NCI-H446 (cell line): ENCODE data around the gene ZKSCAN1.
"Not testable (repeated sequence)": the region's sequence is repeated elsewhere in the genome, so short reads cannot be mapped to it uniquely, and the experiment has no call there.

Experiments
- DNase-seq, 2 experiments: peaks; one replicate each; lab custom pipeline; 2025; lab: John Stamatoyannopoulos, UW

Gene ZKSCAN1

DNA sequence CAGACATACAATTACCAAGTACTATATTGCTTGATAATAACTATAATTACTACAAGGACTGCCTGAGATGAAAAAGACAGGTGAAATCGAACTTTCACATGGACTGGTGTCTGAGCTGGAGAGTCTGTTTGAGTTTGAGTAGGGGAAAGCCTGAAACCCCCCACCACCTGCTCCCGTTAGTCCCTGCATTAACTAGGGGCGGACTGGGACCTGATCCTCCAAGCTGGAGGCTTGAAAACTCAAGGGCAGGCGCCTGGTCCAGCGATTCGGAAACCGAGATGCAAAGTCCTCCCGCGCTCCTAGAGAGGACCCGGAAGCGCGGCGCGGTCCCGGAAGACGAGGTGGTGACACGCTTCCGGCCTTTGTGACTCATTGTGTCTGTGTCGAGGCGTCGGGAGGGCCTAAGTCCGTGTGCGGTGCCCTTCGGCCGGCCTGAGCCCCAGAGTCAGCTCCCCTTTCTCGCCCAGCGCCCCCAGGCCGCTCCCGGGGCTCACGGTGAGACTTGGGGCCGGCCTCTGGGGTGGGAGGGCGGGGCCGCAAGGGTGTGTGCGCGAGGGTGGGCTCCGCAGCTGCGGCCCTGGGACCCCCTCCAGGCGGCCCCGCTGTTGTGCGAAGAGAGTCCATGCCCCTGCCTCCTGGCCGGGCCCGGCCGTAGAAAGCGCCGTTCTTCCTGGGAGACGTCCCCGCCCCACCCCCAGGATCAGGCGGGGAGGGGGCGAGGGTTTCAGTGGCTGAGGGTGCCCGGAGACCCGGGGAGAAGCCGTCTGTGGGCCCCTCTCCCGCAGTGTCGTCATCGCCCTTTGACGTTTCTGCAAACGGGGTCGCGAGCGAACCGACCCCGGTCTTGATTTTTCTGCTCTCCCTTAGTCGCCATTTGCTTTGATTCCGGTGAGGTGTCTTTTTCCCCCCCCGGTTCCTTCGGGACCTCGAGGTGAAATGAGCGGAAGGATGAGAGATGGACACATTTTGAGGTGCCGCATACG lies at the start of gene ZKSCAN1:
Gene ZKSCAN1 (plus strand): TSS at position 365 of the 983 bp plus-strand sequence. CDS start 7,911 bp downstream, outside the sequence.
- DNase-seq, result peak; percentile 83 to 92

DNA sequence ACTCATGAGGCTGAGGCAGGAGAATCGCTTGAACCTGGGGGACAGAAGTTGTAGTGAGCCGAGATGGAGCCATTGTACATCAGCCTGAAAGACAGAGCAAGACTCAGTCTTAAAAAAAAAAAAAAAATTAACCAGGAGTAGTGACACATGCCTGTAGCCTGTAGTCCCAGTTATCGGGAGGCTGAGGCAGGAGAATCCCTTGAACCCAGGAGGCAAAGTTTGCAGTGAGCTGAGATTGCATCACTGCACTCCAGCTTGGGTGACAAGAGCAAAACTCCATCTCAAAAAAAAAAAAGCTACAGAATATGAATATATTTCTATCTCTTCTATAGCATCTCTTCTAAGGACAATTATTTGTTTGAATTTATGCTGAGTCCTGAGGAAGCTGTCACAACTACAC lies 46.1 kb upstream of the ZKSCAN1 start:
- no peak for DNase-seq

DNA sequence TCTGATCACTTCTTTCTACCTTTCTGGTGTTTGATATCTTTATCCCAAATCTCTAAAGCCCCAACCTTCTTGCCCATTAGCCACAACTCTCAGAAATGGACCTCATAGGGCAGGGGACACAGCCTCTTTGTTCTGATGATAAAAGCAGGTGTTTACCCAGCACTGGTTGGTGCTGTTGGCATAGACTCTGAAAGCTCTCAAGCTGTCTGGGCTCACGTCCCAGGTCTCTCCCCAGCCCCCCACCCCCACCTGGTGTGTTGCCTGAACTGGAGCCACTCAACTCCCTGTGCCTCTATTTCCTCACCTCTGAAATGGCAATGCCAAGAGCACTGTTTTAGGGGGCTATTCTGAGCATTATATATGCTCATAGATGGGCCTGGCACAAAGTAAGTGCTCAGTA lies 45.6 kb upstream of the ZKSCAN1 start:
- not testable (repeated sequence) for DNase-seq

DNA sequence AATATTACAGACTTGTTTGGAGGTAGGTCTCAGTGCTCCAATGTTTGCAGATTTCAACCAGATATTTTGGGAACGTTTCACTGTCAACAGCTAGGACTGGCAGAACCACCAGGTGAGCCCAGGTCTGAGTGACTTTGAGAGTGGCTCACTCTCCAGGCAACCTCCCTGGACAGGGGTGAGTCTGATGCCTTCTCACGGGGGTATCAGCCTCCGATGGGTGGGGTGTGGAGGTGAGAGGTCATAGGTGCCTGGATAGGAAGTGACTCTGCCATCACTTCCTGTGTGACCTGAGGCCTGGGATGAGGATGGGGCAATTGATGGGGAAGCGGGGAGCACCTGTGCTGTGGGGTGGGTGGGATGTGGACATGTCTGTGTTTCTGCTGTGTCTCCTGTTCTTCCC lies 44.2 kb upstream of the ZKSCAN1 start:
- no peak for DNase-seq

DNA sequence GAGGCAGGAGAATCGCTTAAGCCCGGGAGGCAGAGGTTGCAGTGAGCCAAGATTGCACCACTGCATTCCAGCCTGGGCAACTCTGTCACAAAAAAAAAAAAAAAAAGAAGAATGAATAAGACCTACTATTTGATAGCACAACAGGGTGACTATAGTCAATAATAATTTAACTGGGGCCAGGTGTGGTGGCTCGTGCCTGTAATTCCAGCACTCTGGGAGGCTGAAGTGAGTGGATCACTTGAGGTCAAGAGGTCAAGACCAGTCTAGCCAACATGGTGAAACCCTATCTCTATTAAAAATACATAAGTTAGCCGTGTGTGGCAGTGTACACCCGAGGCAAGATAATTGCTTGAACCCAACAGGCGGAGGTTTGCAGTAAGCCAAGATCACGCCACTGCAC lies 41.6 kb upstream of the ZKSCAN1 start:
- DNase-seq, result not testable (repeated sequence)

DNA sequence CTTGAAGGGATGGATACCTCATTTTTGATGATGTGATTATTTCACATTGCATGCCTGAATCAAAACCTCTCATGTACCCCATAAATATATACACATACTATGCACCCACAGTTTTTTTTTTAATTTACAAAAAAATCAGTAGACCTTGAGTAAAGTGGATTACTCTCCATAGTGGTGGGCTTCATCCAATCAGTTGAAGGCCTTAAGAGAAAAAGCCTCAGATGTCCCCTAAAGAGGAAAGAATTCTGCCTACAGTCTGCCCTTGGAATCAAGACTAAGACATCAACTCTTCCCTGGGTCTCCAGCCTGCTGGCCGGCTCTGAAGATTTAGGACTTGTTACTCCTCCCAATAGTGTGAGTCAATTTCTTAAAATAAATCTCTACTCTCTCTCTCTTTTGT lies 40.7 kb upstream of the ZKSCAN1 start:
- no peak for DNase-seq

DNA sequence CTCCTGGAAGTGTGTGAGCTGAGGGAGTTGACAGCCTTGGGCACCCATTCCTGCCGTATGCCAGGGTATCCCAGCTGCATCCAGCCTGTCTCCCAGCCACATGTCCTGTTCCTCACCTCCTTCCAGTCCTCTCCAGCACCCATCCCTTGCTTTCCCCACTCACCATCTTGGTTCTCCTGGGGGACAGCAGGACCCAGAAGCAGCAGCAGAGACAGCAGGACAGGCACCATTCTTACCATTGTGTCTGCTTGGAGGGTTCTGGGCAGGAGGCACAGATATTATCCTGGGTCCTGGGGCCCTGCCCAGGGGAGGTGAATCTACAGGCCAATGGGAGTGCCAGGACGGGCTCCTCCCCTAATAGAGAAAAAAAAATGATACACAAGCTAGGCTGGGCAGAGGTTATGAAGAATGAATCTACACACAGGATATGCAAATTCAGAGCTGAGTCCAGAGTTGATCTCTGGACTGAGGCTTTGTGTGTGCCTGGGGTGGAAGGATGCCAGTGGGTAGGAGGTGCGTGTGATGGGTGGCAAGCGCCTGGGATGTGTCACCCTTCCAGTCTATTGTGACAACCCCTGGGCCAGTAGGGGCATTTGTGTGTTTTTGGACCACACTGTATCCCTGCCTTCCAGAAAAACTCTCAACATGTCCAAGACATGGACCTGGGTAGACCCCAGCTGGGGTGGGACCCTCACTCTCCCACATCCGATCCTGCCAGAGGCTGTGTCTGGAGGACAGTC lies 39.4 kb upstream of the ZKSCAN1 start, which contains the start of gene AZGP1:
Gene AZGP1 (minus strand): TSS at position 250 of the 740 bp plus-strand sequence. CDS start 11 bp downstream, at position 239.
- DNase-seq, result no peak

DNA sequence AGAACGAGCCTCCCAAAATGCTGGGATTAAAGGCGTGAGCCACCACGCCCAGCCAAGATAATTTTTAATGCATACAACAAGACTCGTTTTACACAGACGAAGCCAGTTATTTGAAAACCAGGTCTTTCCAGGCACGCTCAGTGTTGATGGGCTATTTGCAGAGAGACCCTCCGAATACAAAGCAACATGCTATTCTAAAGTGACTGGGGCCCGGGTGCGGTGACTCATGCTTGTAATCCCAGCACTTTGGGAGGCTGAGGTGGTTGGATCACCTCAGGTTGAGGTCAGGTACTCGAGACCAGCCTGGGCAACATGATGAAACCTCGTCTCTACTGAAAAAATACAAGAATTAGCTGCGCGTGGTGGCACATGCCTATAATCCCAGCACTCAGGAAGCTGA lies 38.8 kb upstream of the ZKSCAN1 start:
- no peak for DNase-seq

DNA sequence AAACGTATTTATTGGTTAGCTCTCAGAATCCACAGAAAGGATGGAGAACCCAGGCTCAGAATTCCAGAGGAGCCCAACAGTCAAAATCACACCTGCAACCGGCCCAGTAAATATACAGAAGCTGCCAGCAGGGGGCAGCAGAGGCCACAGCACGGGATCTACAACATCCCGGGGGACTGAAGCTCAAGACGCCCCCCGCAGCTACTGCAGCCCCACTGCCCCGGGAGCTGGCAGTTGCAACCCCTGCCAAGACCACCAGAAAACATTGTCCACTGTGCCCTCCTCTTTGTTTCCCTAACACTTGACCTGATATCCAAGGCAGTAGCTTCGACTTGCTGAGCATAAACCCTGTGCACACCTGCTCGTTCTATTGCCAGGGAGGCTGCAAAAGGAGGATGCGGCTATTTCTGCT lies 35.6 kb upstream of the ZKSCAN1 start:
- DNase-seq, result peak in 1 of 2 experiments; percentile 20

DNA sequence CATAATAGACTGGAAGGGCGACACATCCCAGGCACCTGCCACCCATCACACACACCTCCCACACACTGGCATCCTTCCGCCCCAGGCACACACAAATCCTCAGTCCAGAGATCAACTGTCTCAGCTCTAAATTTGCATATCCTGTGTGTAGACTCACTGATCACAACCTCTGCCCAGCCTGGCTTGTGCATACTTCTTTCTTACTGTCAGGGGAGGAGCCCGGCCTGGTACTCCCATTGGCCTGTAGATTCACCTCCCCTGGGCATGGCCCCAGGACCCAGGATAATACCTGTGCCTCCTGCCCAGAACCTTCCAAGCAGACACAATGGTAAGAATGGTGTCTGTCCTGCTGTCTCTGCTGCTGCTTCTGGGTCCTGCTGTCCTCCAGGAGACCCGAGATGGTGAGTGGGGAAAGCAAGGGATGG lies 34.9 kb upstream of the ZKSCAN1 start:
- not testable (repeated sequence) for DNase-seq

DNA sequence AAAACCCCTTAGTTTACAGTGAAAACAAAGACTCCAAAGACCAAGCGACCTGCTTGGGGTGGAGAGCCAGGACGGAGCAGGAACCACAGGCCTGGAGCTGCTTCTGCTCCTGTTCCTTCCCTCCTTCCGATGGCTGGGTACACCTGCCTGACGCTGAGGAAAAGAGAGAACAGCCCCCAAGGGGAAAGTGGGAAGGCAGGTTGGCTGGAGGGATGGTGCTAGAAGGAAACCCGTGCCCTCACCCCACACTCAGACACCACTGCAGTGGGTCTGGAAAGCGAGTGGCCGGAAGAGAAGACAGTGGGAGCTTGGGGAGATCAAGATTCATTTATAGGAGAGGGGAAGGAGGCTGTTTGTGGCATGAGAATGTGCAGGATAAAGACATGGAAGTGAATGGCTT lies 34.3 kb upstream of the ZKSCAN1 start:
- DNase-seq, result not testable (repeated sequence)

DNA sequence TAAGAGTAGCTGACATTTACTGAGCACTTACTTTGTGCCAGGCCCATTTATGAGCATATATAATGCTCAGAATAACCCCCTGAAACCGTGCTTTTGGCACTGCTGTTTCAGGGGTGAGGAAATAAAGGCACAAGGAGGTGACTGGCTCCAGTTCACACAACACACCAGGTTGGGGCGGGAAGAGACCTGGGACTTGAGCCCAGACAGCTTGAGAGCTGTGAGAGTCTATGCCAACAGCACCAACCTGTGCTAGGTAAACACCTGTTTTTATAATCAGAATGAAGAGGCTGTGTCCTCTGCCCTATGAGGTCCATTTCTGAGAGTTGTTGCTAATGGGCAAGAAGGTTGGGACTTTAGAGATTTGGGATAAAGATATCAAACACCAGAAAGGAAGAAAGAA lies 30.8 kb upstream of the ZKSCAN1 start:
- no peak for DNase-seq

DNA sequence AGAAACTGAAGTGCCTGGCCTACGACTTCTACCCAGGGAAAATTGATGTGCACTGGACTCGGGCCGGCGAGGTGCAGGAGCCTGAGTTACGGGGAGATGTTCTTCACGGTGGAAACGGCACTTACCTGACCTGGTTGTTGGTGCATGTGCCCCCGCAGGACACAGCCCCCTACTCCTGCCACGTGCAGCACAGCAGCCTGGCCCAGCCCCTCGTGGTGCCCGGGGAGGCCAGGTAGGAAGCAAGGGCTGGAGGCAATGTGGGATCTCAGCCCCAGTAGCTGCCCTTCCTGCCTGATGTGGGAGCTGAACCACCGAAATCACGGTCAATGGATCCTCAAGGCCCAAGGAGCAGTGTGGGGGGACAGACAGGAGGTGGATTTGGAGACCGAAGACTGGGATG lies 28.1 kb upstream of the ZKSCAN1 start:
- DNase-seq, result not testable (repeated sequence)

DNA sequence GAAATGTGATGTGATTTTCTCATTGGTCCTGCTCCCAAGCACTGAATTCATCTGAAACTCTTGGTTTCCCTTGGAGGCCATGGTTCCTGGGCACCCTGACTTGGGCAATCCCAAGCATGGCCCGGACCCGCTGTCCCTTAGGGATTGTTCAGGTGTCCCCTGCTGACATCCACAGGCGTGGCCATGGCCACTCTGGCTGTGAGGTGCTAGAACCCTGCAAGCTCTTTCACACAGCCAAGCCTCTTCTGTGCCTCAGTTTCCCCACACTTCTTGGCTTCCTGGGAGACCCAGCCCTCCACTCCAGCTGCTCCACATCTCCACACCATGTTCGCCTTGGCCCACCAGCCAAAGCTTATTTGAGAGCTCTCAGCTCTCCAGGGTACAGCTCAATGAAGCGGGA lies 27.6 kb upstream of the ZKSCAN1 start:
- DNase-seq, result no peak

DNA sequence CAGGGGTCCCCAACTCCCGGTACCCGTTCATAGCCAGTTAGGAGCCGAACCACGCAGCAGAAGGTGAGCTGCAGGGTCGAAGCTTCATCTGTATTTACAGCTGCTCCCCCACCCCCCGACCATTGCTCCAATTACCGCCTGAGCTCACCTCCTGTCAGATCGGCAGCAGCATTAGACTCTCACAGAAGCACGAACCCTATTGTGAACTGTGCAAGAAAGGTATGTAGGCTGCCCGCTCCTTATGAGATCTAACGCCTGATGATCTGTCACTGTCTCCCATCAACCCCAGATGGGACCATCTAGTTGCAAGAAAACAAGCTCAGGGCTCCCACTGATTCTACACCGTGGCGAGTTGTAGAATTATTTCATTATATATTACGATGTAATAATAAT lies 24.9 kb upstream of the ZKSCAN1 start:
- DNase-seq, result no peak

DNA sequence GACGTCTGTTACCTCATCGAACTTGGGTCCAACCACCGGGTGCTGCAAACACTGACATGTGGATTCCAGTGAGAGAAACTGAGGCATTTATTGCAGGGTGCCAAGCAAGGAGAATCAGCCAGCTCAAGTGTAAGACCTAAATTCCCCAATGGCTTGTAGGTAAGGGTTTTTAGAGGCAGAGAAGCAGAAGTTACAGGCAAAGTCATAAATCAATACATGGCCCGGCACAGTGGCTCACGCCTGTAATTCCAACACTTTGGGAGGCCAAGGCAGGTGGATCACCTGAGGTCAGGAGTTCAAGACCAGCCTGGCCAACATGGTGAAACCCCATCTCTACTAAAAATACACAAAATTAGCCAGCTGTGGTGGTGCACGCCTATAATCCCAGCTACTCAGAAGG lies 23.9 kb upstream of the ZKSCAN1 start:
- DNase-seq, result not testable (repeated sequence)

DNA sequence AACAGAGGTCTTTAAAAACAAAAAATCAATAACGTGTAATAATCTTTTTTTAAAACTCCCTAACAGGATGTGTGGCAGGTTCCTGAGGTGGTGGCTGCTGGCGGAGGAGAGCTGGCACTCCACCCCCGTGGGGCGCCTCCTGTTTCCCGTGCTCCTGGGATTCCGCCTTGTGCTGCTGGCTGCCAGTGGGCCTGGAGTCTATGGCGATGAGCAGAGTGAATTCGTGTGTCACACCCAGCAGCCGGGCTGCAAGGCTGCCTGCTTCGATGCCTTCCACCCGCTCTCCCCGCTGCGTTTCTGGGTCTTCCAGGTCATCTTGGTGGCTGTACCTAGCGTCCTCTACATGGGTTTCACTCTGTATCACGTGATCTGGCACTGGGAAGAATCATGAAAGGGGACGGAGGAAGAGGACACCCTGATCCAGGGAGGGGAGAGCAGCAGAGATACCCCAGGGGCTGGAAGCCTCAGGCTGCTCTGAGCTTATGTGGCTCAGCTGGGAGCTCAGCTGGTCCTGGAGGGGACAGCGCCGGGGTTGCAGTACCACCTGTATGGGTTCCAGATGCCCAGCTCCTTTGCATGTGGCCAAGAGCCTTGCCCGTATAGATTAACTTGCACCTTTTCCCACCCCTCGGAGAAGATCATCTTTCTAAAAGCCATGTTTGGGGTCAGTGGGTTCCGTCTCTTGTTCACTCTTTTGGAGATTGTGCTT lies 22.9 kb upstream of the ZKSCAN1 start:
- DNase-seq, result no peak

DNA sequence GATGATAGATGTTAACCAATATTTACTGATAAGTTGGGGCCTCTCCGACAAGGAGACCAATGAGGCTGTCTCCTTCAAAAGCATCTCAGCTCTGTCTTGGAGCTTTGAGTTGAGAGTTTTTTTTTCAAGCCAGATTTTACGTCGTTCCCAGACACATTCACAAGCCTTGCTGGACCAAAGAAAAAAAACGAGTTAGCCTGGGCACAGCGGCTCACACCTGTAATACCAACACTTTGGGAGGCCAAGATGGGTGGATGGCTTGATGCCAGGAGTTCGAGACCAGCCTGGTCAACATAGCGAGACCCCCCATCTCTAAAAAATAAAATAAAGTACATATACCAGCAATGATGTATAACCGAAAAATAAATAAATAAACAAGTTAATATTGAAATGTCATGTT lies 20.6 kb upstream of the ZKSCAN1 start:
- DNase-seq, result no peak

DNA sequence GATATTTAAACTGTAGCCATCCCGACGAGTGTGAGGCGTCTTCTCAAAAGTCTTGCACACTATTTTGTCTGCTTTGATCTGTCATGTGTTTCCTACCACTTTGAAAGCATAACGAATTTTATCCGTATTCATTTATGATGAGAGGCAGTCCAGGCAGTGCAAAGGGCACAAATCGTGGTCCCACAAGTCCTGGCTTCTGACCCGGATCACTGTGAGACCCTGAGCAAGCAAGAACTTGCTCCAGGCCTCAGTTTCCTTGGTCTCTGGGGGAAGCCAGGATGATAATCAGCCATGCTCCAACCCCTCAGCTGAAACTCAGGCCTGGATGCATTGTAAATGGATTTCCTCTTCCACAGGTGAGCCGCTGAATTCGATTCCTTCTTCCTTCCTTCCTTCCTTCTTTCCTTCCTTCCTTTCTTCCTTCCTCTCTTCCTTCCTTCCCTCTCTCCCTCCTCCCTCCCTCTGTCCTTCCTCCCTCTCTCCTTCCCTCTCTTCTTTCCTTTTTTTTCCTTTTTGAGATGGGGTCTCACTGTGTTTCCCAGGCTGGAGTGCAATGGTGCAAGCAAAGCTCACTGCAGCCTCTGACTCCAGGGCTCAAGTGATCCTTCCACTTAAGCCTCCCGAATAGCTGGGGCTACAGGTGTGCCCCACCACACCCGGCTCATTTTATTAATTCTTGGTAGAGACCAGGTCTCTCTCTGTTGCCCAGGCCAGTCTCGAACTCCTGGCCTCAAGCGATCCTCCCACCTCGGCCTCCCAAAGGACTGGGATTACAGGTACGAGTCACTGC lies 18.4 kb upstream of the ZKSCAN1 start:
- DNase-seq, result no peak

DNA sequence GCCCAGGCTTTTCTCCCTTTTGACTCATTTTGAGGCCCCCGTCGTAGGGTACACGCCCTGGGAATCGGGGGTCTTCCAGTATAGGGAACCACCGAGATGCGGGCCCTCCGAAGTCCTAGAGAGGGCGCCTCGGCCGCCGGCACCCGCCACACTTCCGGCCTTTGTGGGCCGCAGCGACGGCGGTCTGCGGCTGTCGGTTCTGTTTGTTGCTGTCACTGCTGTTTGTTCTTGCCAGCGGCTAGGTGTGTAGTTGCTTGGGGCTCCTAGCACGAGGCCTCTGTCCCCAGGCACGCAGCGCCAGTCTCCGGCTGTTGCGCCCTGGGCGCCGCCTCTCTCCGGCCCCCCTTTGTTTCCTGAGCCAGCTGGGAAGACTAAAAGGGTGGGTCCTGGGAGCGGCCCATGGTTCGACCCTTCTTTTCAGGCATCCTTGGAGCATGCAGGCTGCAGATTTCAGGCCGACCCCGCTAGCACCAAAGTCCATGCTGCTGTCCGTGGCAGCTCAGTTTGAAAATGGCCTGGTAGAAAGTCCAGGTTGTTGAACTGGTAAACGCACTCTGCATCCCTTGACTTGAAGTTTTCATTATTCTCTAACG lies 17.8 kb upstream of the ZKSCAN1 start:
- no peak for DNase-seq

DNA sequence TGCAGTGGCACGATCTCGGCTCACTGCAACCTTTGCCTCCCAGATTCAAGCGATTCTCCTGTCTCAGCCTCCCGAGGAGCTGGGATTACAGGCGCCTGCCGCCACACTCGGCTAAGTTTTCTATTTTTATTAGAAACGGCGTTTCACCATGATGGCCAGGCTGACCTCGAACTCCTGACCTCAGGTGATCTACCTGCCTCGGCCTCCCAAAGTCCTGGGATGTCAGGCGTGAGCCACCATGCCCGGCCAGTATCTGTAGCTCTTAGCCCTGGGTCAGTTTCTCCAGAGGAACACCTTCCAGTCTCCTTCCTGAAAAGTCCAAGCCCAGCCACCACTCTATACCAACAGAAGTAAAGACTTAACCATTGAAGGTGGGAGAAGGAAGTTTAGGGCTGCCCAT lies 15.2 kb upstream of the ZKSCAN1 start:
- no peak for DNase-seq
